GM18907 (cell line): Measurements from ENCODE around the gene ATG13.

Source experiments
- ATAC-seq: cut with Tn5 transposase; IDR thresholded peaks from one replicate; pipeline ENCODE4 v1.9.1; 2021; ENCODE audit warnings: mild to moderate bottlenecking, moderate library complexity; ENCODE audit not compliant: unreplicated experiment

The ATG13 gene

DNA sequence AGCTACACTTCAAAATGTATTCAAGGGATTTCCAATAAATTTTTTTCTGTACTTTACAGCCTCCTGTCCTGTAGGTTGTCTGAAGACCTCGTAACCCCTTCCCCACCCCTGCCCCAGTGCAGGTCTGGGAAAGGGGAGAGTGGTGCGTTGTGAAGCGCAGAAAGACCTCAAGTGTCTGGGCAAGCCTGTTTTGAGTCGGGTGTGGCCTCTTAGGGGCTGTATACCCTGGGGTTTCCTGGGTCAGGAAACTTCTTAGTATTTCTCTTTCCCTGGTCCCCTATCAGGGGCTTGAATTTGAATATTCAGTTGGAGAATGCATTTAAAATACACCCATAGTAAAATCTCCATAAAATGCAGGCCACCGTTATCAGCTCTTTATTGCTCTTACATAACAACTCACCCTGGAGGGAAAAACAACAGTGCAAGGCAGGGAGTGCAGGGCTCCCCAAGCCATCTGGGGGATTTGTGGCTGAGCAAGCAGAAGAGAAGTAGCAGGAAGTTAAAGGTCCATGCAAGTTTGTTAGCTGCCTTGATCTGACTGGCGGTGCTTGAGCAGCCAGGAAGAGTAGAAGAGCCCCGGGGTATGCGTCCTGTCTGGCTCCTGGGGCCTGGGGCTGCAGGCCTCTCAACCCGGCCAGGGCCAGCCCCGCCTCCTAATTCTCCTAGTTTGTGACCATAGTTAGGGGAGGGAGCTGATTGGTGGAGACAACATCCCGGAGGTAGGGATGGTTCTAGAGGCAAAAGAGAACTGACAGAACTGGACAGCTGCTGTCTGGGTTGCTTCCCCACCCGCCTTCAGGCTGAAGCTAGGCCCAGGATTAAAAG is 57.3 kb downstream of the ATG13 start:
- ATAC-seq: no peak

DNA sequence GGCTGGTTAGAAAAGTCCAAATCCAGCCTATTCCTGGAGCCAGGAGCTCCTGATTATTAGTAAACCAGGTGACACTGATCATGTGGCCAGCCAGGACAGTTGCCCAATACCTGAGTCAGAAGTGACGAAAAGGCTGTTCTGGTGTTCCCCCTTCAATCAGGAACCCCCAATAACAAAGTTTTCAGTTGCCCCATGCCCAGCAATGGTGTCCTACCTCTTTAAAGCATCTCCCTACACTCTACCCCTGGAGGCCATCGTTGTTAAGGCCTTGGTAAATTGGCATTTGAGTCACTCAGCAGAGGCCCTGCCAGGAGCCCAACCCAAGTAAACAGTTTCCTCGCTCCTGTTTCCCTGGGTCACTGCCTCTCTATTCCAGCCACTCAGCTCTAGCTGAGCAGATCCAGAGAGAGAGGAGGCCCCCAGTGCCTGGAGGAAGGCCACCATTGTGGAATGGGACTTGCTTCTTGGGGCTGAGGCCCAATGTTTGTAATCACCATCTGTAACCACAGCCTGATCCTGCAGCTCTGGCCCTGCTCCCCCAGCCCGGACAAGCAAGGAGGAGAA is 58.0 kb downstream of the ATG13 start:
- ATAC-seq: no peak

DNA sequence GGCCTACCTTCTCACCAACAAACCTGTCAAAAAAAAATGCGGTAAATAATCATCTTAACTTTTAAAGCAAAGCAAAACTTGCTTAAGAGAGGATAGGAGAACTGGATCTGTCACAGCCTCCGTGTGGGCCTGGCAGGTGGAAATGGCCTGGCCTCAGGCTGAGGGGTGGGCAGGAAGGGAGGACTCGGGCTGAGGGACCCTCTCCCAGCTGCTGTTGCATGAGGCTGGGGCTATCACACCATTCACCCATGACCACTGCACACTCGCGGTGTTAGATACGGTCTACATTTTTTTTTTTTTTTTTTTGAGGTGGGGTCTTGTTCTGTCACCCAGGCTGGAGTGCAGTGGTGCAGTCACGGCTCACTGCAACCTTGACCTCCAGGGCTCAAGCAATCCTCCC is 58.6 kb downstream of the ATG13 start:
- no peak for ATAC-seq

DNA sequence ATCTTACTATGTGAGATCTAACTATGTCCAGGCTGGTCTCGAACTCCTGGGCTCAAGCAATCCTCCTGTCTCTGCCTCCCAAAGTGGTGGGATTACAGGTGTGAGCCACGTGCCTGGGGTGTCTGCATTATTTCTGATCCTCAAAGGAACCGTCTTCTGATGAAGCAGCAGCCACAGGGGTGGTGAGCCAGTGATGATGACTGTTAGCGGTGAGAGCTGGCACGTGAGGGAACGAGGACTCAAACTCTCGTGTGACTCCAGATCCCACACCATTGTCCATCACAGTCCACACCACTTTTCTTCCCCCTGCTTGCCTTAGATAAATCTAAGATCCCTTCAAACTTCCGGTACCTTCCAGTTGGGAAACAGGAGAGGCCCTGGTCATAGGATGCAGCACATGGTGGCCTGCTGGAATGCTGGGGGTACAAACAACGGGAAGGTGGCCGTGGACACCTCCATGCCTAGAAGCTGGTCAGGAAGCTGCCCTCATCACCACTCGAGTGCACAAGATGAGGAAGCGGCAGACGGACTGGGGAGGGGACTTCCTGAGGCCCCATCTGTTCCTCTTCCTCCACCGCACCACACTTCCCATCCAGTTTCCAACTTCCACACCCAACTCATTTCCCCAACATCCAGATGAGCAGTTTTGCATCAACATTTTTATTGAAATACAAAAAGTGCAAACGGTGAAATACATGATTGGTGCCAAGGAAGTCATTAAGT is 59.2 kb downstream of the ATG13 start:
- ATAC-seq: no peak

DNA sequence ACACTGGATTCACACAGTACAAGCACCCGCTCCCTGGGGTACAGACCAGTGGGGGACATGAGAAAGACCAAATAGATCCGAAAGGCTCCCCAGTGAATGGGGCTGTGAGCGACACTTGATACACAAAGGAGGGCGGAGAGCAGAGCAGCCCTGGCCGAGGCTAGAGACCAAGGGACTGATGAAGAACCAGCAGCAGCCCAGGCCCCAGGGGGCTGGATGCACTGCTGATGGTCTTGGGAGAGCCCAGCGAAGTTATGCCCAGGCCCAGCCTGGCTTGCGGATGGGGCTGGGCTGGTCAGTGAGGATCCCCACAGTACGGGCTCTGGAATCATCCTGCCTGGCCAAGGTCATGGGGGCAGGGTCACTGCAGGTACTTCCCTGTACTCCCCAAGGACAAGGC is 59.8 kb downstream of the ATG13 start:
- no peak for ATAC-seq

DNA sequence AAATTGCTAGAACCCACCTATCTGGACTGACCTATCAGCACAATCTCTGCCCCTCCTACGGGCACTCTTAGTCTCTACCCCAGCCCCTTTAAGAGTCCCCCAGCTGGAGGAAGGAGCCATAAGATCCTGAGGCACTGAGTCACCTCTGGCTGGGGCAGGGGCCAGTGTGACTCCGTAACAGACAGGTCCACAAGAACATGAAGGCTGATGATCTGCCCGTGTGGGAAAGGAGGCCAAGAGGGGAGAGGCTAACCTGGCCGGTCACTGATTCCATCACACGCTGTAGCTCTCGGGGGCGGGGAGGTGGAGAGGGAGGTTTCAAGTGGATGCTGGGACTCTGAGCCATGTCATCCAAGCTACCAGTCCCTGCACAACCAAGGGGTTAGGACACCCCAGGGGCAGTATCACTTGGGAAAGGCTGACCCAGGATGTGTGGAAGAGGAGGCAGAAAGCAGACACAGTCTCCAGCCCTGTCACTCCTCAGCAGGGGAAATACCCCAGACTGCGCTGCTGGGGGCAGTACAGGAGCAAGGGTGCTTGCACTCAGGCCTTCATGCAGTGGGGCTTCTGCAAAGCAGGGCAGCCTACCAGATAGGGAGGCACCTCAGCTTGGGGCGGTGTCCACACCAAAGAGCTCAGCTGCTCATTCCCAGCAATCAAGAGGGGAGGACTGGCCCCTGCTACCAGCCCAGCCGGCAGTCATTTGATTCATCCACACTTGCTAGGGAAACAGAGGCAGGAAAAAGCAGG is 60.8 kb downstream of the ATG13 start:
- ATAC-seq: no peak

DNA sequence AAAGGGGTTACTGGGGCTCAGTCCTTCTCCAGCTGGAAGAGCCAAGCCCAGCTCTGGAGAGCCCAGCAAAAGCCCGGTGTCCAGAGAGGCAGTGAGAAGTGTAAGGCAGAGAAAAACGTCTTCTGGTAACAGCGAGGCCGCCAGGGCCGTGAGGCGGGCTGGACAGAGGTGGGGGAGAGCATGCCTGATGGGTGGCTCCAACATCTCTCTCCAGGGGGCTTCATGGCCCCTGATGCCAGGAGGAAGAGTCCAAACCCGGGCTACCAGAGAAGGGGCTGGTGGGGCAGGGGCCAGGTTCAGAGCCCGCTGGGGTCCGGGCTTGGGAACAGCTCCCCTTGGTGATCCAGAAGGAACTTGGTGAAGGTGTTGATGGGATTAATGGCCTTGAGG is 61.4 kb downstream of the ATG13 start:
- no peak for ATAC-seq

DNA sequence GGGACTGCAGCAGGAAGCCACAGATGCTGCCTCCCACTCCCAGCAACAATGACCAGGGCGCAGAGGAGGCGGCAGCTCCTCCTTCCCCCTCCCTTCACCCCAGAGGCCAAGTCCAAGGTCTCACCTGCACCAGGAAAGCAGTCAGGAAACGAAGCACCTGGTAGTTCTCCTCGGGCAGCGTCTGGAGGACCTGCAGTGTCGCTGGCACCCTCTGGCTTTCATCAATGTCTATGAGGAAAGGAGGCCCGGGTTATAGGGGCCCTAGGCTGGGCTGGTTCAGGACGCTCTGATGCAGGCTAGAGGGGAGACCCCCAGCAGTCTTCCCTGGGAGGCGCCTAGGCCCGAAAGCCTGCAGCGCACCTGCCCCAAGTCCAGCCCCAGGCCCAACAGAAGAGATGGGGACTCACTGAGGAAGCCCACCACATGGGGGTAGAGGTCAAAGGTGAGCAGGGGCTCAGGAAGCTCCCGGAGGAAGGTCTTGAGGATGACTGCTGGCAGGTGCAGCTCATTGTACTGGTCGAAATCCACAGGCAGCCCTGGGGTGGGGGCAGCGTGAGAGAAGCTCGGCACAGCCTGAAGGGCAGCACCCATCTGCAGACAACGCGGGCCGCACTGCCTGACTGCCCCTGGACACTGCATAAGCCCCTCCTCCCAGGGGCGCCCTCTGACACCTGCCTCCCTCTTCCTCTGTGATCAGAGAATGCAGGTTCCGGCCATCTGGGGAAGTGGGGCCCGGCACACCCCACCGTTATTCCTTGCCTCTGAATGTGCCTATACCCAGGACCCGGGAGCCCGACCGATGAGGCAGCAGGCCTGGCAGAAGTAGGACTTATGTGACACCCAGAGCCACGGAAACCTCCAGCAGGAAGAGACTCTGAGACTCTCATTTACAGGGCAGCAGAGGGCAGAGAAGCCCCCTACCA is 62.1 kb downstream of the ATG13 start:
- no peak for ATAC-seq

DNA sequence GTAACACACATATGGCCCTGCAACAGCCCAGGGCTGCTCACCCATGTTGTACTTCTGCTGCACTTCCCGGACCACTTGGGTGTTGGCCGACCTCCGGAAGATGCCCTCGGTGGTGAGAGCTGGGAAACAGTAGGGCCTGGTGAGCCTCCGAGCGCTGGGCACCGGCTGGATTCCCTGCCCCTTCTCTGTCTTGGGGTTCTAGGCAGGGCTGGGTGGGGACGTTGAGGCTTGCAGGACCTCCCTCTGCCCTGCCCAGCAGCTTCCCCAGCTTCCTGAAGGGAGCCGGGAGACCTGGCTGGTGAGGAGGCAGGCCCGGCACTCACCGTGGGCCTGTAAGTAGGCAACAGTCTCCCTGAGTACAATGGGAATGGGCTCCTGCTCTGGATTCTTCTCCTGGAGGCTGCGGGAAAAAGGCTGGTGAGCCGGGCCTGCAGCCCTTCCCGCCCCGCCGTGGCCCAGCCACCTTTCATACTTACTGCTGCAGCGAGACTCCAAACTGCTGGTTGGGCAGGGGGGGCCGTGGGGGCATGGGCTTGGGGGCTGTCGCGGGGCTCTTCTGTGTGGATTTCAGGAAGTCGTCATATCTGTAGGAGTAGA is 62.9 kb downstream of the ATG13 start:
- no peak for ATAC-seq

DNA sequence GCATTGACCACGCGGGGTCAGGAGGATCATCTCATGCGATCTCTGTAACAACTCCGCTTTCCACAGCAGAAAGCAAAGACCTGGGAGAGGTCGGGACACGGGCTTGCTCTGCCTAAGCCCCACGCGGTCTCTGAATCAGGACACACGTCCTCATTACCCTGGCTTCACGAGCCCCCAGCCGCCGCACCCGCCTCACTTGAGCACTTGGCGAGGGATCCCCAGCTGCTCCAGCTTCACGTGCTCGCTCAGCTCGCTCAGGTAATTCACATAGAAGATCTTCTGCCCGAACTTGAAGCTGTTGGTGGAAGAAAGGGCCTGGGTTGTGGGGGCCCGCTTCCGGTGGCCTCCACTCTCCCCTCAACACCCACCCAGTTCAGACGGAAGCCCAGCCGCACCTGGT is 63.5 kb downstream of the ATG13 start:
- ATAC-seq: no peak

DNA sequence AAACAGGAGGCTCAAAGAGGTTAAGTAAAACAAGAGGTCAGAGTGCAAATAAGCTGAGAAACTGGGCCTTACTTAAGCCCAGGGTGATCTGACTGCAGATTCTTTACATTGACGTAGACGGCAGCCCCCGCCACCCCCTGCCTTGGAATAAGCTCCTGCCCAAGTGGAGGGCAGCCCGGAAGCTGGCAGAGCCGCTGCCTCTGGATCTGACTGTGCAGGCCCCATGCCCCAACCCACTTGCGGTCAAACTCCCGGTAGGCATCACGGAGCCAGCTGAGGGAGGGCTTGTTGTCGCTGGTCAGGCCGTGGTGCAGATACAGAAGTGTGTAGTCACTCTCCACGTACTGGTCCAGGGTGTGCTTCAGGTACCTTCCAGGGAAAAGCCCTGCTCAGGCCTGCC is 64.5 kb downstream of the ATG13 start:
- no peak for ATAC-seq

DNA sequence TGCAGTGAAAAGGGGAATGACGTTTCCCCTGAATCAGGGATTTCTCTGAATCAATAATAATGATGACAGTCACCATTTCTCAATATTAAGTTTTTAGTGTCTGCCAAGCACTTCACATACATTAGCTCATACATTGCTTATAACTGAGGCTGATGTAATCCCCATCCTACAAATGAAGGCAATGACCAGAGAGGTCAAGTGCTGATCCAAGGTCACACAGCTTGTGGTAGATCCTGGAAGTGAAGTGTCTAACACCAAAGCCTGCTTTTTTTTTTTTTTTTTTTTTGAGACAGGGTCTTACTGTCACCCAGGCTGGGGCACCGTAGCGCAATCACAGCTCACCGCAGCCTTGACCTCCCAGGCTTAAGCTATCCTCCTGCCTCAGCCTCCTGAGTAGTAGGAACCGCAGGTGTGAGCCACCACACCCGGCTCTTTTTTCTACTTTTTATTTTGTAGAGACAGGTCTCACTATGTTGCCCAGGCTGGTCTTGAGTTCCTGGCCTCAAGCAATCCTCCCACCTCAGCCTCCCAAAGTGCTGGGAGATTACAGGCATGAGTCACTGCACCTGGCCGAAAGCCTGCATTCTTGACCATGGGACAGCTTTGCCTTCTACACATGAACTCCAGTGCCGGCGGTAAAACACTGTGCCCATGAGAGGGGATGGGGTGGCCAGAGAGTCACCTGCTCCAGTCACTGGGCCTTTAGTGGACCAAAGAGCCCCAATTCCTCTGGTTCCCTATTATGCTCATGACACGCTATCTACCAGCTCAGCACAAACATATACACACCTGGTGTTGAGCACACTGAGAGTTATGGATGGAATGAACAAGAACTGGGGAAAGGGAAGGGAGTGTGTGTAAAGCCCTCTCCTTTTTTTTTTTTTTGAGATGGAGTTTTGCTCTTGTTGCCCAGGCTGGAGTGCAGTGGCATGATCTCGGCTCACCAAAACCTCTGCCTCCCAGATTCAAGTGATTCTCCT is 65.7 kb downstream of the ATG13 start:
- no peak for ATAC-seq

DNA sequence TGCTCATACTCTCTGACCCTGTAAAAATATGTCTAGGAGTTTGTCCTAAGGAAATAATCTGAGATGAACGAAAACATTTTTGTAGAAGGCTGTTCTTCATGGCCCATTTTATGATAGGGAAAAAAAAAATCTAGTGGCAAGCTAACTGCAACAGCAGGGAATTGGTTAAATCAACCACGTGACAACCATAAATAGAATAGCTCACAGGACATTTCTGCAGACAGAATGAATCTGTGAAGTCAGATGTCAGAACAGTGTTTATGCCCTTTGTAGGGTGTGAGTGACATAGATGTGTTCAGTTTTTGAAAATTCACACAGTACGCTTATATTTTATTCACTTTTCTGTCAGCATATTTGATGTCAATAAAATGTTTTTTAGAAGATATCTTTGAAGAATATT is 67.0 kb downstream of the ATG13 start:
- no peak for ATAC-seq

DNA sequence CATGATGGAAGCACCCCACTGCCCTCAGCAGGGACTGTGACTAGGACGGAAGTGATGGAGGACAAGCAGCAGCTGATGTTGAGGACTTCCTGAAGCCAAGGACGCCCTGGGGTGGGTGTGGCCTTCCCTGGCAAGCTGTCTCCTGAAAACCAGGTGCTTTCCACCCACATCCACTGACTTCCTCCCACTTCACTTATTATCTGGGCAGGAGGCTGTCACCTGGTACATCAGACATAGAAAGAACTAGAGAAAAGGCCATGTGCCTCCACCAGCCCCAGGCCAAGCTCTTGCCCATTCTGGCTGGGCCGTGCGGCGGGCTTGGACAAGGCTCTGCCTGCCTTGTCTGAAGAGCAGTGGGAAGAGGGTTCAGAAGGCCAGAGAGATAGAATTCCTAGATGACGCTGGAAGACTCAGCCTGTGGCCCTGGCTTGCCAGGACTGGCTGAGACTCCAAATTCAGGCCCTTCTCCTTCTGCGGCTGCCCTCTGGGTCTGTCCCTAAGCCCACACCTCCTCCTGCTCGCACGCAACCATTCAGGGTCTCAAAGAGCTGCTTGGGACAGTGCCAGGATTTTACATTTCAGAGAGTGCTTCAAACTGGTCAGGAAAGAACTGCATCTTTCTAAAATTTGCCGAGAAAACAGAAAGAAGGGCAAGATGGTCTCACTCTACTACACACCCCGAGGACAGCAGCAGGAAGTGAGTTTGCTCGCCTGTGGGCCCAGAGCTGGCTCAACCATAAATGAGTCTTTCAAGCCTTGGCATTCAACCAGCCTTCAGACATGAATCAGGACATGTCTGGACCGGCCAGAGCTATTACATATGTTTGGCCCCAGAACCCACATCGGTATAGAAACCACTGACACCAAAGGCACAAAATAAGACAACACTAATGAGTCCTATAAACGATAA is 69.8 kb downstream of the ATG13 start:
- ATAC-seq: no peak

DNA sequence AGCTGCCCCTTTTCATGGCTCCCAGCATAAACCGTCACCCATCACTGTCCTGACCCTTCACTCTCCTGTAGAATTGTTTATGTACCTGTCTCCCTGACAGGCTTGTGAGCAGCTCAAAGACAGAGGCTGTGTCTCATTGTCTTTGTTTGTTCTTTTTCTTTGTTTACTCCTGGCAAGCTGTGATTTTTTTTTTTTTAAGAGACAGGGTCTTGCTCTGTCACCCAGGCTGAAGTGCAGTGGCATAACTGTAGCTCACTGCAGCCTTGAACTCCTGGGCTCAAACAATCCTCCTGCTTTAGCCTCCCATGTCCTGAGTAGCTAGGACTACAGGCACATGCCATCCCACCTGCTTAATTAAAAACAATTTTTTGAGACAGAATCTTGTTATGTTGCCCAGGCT is 73.3 kb downstream of the ATG13 start:
- no peak for ATAC-seq

DNA sequence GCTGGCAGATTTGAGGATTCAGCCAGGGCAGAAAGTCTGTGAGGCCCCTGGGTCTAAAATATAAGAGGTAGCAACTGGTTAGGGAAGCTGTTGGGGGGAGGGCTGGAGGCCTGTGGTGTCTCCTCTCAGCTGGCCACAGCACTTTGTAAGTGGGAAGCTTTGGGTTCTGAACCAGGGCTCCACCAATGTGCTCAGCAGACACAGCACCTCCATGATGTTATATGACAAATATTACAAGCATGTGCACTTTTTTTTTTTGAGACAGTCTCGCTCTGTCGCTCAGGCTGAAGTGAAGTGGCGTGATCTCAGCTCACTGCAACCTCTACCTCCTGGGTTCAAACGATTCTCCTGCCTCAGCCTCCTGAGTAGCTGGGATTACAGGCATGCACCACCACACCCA is 75.1 kb downstream of the ATG13 start:
- no peak for ATAC-seq

DNA sequence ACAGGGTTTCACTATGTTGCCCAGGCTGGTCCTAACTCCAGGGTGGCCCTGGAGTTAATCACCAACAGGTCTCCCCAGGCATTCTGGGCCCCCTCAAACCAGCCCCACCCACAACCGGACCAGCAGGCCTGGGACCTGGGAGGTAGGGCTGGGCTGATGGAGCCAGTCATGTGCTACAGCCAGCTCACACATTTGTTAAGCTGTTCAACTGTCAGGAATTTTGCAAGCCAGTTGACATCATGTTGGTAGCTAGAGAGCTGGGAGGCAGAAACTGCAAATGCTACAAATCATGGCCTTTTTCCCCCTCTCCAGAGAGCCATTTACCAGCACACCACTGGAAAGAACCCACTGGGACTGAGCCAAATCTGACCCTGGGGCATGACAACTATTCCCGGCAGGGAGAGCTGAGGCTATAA is 76.3 kb downstream of the ATG13 start:
- no peak for ATAC-seq

DNA sequence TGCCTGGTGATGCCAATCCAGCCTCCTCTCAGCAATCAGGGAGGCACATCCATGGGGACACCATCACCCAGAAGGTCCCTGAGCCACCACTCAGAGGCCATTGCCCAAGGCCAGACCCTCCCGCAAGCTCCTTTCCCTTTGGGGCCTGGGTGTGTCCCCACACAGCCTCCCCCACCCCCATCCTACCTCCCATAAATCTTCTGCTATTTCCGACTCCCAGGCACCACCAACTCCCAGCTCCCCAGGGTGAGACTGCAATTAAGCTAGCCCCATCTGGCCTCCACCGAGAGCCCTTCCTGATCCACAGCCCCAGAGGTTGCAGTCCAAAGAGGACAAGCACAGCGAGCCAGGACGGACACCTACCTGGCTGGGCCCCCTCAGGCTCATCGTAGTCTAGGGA is 76.7 kb downstream of the ATG13 start:
- ATAC-seq: no peak
